HG03342 (cell line): Measurements from ENCODE around the gene SEMA5A.

ENCODE experiments used
- ATAC-seq: cut with Tn5 transposase; IDR thresholded peaks from one replicate; pipeline ENCODE4 v1.9.1; 2021; ENCODE audit warnings: mild to moderate bottlenecking, moderate library complexity; ENCODE audit not compliant: unreplicated experiment

The SEMA5A gene

DNA sequence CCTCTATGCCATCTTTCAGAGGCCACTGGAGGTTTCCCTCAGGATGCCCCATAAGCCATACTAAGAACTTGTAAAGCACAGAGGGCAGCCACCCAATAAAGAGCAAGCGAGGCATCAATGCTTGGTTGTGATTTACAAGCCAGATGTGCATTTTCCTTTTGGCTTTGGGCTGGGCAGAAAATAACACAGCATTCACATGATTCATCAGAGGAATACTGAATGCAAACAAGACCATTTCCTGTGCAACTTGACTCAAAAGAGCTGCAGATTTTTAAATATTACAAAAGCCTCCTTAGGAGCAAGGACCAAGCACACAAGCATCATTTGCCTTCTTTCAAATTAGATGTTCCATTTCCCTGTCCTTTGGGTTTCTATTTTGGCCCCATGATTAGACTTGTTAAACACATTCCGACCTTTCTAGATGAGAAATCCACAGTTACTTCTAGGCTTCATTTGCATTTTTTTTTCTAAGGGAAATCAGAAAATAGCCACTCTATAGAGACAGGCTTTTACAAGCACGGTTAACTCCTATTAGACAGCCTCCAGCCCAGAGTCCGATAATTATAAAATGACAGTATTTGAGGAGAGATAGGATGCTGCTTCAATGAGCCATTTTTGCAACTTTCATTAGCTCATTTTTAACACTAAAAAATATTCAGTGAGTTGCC lies 207.8 kb downstream of the SEMA5A start:
- ATAC-seq: no peak

DNA sequence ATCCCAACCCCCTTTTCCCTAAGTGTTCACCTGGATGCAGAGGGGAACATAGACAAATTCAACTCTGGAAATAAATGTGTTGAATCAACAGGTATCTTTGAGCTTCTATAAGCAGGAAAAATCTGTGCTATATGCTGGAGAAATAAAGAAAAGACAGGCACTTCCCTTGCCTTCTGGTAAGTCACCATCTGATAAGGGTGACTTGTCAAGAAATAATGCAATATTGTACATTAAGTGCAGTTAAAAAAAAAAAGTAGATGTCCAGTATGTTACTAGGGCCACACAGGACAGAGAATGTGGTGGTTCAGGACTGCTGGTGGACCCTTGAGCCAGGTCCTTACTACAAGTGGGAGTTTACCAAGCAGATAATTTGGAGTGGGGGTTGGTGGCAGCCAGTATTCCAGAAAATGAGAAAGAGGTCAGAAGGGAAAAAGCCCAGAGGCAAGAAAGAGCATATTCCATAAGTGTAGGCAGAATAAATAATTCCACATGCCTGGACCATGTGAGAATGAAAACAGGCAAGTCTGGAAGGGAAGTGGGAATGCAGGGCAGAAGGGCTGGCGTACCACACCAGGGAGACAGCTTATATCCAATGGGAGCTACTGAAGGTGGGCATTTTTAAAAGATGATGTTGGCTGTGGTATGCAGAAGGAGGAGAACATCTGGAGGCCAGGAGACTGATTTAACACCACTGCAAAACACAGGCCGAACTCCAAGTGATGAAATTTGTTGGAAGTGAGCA lies 209.9 kb downstream of the SEMA5A start:
- no peak for ATAC-seq

DNA sequence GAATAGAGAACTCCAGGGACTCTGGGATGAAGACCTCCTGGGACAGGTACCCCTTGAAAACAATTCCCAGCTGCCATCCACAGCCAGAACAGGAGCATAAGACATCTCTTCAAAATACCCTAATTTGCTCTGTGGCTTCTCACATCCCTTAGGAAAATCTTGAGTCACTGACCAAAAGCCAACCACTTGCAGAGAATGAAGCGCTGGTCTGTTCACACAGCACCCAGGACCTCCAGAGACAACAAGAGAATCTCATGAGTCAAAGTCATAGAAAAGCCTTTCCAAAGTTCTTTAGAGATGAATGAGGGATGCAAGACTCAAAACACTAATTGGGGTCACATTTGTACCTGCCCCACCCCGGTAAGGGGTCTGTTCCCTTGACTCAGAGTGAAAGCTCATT lies 210.6 kb downstream of the SEMA5A start:
- ATAC-seq: no peak

DNA sequence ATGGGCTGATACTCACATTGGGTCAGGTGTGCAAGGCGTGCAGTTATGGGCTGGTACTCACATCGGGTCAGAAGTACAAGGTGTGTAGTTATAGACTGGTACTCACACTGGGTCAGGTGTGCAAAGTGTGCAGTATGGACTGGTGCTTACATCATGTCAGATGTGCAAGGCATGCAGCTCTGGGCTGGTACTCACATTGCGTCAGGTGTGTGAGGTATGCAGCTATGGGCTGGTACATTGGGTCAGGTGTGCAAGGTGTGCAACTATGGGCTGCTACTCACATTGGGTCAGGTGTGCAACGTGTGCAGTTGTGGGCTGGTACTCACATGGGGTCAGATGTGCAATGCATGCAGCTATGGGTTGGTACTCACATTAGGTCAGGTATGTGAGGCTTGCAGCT lies 213.8 kb downstream of the SEMA5A start:
- no peak for ATAC-seq

DNA sequence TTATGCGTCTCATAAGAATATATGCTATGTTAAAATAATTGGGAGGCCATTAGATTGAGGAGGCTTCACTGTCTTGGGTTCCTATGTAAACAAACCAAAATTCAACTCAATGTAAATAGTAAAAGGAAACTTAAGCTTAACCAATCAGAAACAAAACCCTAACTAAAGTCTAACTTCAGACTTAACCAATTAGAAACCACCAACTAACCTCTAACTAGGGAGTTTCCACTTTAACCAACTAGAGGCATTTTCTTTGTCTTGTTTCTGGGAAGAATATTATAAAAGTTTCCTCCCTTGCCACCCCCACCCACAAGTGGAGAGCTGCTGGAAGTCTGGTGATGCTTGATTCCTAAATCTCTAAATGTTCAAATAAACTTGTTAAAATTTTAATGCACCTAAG lies 214.5 kb downstream of the SEMA5A start:
- no peak for ATAC-seq

DNA sequence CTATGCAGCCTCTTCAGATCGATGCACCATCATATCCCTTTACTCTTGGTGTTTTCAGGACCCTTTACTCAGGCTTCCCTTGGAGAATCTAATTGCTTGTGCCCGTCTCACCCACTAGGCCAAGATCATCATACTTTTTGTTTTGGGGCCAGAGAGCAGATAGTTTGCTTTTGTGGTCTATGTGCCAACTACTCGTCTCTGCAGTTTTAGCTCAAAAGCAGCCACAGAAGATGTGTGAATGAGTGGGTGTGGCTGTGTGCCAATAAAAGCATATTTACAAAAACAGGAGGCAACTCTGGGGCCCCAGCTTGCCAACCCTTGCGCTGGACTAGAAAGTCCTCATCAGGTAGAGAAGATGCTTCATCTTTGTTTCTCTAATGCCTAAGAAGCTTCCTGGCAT lies 216.8 kb downstream of the SEMA5A start:
- ATAC-seq: no peak

DNA sequence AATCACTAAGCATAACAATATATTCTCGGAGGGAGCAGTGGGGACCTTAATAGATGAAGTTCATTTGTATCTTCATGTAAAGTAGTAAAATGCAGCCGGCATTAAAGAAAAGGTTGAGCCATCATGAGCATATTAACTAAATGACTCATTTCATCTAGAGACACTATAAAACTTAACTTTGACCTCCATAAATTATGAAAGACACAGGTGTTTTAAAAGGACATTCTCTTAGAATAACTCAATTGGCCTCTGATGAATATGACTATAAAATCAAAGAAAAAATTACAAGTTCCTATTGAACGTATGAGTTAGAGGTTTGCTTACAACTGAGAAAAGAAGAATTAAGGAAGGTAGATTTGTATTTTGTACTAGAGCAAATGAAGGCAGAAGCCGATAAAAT lies 220.3 kb downstream of the SEMA5A start:
- no peak for ATAC-seq

DNA sequence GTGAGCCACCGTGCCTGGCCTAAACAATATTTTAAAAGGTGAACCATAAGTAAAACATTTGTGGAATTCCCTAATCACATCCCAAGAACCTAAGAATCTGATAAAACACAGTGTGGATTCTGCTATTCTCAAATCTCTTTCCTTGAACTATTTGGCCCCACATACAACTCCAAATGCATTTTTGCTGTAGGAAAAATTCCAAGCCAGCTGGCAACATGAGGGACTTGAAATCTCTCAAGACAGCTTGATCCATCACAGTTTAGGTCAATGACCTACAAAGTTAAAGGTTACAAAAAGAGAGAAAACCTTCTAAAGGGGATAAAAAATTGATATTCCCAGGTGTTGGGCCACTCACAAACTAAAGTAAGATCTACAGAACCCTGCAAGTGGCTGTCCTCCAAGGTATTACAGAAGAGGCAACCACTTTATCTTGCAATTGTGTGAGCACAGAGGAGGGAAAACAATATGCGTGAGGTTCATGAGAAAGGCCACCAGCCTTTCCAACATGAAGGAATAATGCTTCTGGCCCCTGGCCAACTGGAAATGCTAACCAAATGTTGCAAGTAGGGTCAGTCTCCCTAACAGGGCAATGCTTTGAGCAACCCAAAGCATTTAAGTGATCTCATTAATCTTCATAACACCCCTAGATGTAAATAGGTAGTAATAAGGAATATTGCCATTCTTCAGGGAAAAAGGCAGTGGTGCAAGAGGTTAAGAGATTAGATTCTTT lies 221.4 kb downstream of the SEMA5A start:
- ATAC-seq: no peak

DNA sequence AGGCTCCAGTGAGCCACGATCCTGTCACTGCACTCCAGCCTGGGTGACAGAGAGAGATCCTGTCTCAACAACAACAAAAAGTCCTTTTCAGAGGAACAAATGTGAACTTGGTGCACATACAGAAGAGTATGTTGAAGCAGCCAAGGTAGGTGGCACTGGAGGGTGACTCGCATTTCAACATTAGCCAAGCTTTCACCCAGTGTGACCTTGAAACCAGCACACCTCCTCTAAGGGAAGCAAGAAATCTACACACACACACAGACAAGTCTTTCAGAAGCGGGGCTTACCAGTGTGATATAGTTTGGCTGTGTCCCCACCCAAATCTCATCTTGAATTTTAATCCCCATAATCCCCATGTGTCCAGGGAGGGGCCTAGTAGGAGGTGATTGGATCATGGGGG lies 225.2 kb downstream of the SEMA5A start:
- ATAC-seq: no peak

DNA sequence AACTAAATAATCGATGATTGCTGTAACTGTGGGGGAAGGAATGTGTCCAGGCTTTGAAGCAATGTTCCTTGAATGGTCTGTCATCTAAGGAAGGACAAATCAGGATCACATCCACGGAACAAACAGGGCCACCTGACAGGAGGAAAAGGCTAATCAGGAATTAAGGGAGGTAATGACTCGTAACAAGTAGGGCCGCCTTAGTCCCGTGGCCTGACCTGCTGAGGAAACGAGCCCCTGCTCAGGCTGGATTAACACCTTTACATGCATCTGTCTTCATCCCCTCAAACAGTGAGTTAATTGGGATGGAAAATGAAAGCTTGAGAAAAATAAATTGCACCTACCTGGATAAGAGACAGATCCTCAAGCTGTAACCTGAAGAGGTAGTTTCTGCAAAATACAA lies 227.8 kb downstream of the SEMA5A start:
- ATAC-seq: no peak

DNA sequence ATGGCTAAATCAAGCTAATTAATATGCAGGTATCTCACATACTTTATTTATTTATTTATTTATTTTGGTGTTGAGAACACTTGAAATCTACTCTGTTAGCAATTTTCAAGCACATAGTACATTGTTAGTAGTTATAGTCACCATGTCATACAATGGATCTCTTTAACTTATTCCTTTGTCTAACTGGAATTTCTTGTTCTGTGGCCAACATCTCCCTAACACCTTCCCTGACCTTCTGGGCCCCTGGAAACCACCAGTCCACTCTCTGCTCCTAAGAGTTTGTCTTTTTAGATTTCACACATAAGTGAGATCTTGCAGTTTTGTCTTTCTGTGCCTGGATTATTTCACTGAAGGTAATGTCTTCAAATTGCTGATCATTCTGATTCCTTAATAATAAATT lies 229.1 kb downstream of the SEMA5A start:
- no peak for ATAC-seq

DNA sequence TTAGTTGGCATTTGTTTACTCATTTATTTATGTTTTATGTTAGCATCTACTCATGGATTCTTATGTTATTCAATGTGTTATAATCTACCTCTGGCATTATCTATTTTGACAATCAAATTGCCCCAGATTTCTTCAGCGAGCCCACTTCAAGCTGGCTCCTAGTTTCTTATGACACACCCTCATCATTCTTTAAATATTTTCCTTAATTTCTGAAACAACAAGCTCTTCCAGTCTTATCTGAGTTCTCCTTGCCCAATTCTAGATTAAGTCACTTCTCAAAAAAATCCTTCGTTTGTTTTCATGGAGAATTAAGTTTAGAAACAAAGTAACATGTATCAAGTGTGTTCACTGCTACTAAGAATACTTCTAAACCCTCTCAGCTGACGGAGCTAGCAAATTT lies 229.8 kb downstream of the SEMA5A start:
- no peak for ATAC-seq

DNA sequence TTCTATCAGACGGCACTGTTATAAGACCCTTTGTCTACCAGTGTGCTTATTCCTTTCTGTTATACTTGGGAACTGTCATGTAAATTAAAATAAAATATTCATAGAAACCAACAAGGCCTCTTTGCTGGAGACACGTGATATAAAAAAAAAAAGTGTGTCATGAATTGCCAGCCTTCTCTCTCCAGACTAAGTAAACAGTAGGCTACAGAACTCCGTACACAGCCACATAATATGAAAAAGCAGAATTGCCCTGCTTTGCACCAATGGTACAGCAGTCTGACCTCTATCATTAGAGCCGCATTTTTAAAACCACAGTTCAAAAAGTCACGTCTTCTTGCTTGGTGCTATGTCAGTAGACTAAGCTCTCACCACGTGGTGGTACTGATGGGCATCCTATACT lies 231.3 kb downstream of the SEMA5A start:
- ATAC-seq: no peak

DNA sequence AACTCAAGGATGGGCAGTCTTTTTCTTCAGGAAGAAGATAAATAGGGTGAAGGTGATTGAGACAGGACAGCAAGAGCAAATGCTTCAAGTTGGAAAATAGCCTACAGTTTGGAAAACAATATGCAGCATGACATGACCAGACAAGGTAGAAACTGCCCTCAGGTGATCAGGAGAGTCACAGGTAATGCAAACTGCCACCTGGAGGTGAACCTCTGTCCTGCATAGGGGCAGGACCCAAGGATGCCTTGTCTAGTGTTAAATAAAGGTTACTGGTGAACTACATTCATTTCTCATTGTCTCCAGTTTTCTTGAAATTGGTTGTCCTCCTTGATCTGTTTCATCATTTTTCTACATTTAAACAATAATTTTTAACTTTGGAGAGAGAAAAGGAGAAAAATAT lies 232.1 kb downstream of the SEMA5A start:
- ATAC-seq: no peak

DNA sequence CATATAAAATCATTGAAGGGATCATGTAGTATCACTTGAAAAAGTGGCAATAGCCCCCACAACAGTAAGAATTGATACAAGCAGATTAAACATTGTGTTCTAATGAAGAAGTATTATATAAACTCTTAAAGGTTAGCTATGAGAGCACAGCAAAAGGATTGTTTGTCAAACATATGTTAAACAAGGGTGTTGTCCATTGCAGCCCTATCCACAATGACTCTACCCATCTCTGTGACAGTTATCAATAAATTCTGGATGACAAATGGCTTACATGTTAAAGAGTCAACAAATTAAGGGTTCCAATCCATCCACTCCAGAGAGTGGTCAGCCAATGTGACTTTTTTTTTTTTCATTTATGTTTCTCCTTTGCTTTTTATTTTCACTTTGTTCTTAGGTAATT lies 238.7 kb downstream of the SEMA5A start:
- no peak for ATAC-seq

DNA sequence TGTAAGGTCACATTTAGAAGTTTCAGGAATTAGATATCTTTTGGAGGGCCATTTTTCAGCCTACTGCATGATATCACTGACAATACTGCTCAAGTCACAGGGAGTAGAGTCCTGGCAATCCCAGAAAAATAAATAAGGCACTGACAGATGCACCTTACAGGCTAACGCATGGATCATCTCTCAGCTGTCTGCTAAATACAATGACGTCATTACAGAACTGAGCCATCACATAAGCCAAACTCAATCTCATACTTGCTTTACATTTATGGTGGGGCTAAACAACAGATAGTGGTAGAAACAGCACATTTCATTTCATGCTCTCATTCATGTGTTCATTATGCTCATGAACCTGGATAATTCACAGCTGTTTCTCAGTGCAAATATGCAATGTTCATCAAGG lies 243.7 kb downstream of the SEMA5A start:
- ATAC-seq: no peak

DNA sequence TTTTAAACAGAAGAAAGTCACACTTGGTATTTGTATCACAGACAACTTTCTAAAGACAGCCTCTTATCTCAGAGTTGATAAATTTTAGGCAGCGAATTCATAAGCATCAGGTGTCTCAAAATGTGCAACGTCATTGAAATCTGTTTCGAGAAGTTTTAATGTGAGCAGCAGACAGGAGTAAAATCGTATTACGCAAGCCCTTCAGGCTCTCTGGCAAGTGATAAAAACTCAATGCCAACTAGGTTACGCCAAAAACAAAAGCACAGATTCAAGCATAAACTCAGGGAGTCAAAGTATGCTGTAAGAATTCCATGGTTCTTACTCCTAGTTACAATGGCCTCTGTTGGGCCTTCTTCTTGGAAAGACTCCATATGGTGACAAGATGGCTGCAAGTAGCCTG lies 244.7 kb downstream of the SEMA5A start:
- no peak for ATAC-seq

DNA sequence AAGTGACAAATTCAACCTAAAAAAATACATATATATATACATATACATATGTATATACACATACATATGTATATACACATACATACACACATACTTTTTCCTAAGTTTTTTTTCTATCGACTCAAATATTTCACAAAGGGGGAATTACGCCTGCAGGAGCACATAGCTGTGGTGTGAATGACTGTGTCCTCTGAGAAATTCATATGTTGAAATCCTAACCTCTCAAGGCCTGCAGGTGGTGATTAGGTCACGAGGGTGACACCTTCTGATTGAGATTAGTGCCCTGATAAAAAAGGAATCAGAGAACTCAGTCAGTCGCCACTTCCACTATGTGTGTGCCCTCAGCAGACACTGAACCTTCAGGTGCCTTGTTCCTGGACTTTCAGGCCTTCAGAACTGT lies 248.7 kb downstream of the SEMA5A start:
- no peak for ATAC-seq

DNA sequence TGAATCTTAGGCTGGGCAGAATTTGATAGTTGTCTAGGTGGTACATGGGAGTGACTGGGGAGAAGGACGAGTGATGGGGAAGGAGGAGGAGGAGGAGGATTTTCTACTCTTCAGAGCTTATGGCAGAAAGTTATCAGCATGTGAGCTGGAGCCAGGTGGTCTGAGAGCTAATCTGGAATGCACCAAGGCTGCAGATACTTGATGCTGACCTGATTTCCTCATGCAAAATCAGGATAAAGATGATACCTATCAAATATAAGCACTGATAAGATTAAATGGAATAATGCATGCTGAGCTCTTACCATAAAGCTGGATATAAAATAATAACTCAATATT lies 250.4 kb downstream of the SEMA5A start:
- no peak for ATAC-seq

DNA sequence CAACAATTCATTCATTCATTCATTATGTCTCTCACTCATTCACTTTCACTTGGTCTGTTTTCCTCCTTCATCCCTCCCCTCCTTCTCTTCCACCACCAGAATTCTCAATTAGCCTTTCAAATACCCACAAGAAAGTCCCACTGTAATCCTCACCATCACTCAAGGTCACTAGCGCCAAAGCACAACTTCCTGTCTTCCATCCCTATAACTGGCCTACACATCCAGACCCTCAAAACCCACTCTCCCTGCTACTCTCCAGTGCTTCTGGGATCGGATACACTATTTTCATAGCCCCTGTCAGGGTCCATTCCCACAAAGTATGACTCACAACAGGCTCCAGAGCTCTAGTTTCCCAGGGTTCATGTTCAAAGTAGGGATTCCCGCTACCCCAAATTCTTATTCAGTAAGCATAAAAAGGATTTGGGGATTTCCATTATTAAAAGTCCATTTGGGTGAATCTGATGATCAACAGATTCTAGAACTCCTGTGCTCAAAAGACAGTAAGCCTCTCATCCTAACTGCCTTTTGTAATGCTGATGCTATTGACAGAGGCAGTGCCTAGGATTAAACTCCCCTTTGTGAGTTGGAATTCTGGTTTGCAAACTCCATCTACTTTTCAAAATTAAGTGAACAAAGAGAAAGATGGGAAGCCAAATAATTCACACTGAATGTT lies 250.9 kb downstream of the SEMA5A start:
- no peak for ATAC-seq

DNA sequence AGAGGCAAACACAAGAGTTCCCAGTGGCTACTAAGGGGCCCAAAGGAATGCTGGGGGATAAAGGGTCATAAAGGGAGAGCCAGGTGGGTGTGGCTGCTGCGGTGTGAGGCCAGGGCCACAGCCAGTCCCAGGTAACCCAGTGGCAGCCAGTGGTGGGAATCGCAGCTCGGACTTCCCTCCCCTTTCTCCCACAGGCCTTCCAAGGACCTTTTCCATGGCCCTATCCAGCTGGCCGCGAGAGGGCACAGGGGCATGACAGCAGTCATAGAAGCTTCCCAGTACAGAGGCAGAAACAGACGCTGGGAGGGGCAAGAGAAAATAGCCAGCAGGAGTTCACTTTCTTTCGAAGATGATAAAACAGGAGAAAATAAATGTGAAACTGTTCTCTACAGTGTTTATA lies 257.6 kb downstream of the SEMA5A start:
- no peak for ATAC-seq

DNA sequence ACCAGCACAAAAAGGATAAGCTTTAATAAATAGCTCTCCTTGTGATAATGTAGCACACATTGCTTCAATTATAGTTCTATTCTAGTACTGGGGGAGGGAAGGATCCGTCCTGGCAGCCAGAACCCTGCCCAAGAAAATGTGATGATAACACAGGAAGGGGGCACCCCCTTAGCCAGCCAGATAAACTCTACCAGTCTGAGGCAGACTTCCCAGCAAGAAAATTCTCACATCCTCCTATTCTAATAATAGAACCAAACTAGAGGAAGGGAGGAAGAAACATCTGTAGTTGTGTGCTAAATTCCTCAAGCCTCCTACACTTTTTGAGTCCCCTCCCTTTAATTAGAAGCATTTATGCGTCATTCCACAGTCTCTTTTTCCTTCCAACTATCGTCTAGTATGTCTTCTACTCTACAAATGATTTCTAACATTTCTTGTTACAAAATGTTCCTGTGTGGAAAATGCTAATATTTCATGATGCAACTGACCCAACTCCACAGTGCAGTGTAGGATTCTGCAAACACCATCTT lies 261.0 kb downstream of the SEMA5A start:
- no peak for ATAC-seq
